Panc1 (cell line): Measurements from ENCODE around the gene ITGB3.

ENCODE experiments used
- CTCF ChIP-seq: fragments of 450-650 bp; IDR thresholded peaks from 2 replicates; pipeline ENCODE4 v1.5.1; 2017; ENCODE audit warnings: mild to moderate bottlenecking
- POLR2AphosphoS5 ChIP-seq: IDR thresholded peaks from 2 replicates; pipeline ENCODE4 v1.6.1; 2012; ENCODE audit warnings: mild to moderate bottlenecking, low read depth, low read length, moderate library complexity
- REST ChIP-seq, 2 experiments: IDR thresholded peaks; 2 replicates each; pipeline ENCODE4 v1.6.1; 2011 to 2012; ENCODE audit warnings: low read depth in 2 of 2, control low read depth in 1 of 2, low read length in 1 of 2, mild to moderate bottlenecking in 1 of 2, moderate library complexity in 1 of 2; ENCODE audit not compliant: insufficient read depth in 1 of 2
- SIN3A ChIP-seq: IDR thresholded peaks from 2 replicates; pipeline ENCODE4 v1.6.1; 2012; ENCODE audit warnings: low read depth, mild to moderate bottlenecking, low read length, moderate library complexity, borderline replicate concordance; ENCODE audit not compliant: insufficient read depth
- TCF7L2 ChIP-seq: IDR thresholded peaks from 2 replicates; pipeline ENCODE4 v1.6.1; 2011; ENCODE audit warnings: mild to moderate bottlenecking, low read depth, low read length, inconsistent platforms

GRCh38 chr17:47229535-47230443 lies 23.8 kb upstream of the ITGB3 start:
- TF ChIP-seq POLR2AphosphoS5 (no peak), CTCF (peak; percentile 97), TCF7L2 (no peak), SIN3A (no peak), REST (IDR thresholded peaks at IDR 0.05; ENCODE audit: insufficient read depth in 1 of 2, low read depth in 2 of 2, low read length in 1 of 2) (no peak)
